Natural killer cell treated with Interleukin-12 subunit alpha and Interleukin-12 subunit beta and Interleukin-15 and Interleukin-18, amount 100 ng/mL, for 72 hours (primary cell): Measurements from ENCODE around the gene CCDC158. TPM values are rescaled to one million over a fixed set of nuclear protein-coding genes. Genes with fewer than 3 reads are reported as not detected.
"Not testable (repeated sequence)": the region's sequence is repeated elsewhere in the genome, so short reads cannot be mapped to it uniquely, and the experiment has no call there.

Experiments
- ATAC-seq, 2 donors: fragments of 150-1000 bp; cut with Tn5 transposase in 1 of 2; sonication (Bioruptor Pico), chemical (Tn5 transposase) in 1 of 2; 2 replicates each; pipeline ENCODE4 v1.10.0; 2021
- DNase-seq: peaks from one replicate; pipeline ENCODE4 v3.0.0; 2022; ENCODE audit warnings: low spot score
- H3K27ac Mint-ChIP-seq, 2 donors: 1 replicate in 1 of 2; 2 replicates in 1 of 2; pipeline ENCODE4 v1.8.0; 2022; ENCODE audit warnings: mixed read lengths in 2 of 2, mild to moderate bottlenecking in 1 of 2, moderate library complexity in 1 of 2
- H3K27me3 Mint-ChIP-seq, 2 donors: 1 replicate in 1 of 2; 2 replicates in 1 of 2; pipeline ENCODE4 v1.8.0; 2022; ENCODE audit warnings: mixed read lengths in 2 of 2
- H3K36me3 Mint-ChIP-seq: one replicate; pipeline ENCODE4 v1.8.0; 2022; ENCODE audit warnings: mixed read lengths
- H3K4me1 Mint-ChIP-seq, 2 donors: 1 replicate in 1 of 2; 2 replicates in 1 of 2; pipeline ENCODE4 v1.8.0; 2022; ENCODE audit warnings: low read depth in 2 of 2, mixed read lengths in 2 of 2, mild to moderate bottlenecking in 1 of 2
- H3K4me3 Mint-ChIP-seq: one replicate; pipeline ENCODE4 v1.8.0; 2022; ENCODE audit warnings: mixed read lengths
- H3K9me3 Mint-ChIP-seq: 2 replicates; pipeline ENCODE4 v1.8.0; 2022; ENCODE audit warnings: mixed read lengths
- total RNA-seq, 2 donors: library from RNA; stranded (reverse); gene quantifications; one replicate each; pipeline ENCODE4 v1.2.3, GENCODE V29; 2022

The CCDC158 gene
- total RNA-seq, 2 donors from 2014 or later, result not detected

- DNase-seq (no peak), ATAC-seq (no peak)
- Mint-ChIP-seq H3K27me3 (no peaks in the 10 kb centered on the region), H3K9me3 (no peaks in the 10 kb centered on the region), H3K4me1 (peaks cover 22 to 25% of the 10 kb centered on the region in 2 donors), H3K27ac (no peak overlapping the region), H3K36me3 (no peaks in the 10 kb centered on the region), H3K4me3 (no peak overlapping the region)
Observed at GRCh38 chr4:76445911-76446310, 25.0 kb upstream of the CCDC158 start.

GRCh38 chr4:76443376-76443775 lies 22.4 kb upstream of the CCDC158 start:
- ATAC-seq (no peak), DNase-seq (no peak)
- no peak overlapping the region for H3K4me3 Mint-ChIP-seq
- H3K9me3 Mint-ChIP-seq, result no peaks in the 10 kb centered on the region
- peaks cover 0 to 8% of the 10 kb centered on the region in 2 donors for H3K4me1 Mint-ChIP-seq
- H3K27me3 Mint-ChIP-seq, result peaks cover 7 to 13% of the 10 kb centered on the region in 2 donors
- H3K27ac Mint-ChIP-seq, result no peak overlapping the region
- H3K36me3 Mint-ChIP-seq, result no peaks in the 10 kb centered on the region

GRCh38 chr4:76442807-76443206 lies 21.9 kb upstream of the CCDC158 start:
- Mint-ChIP-seq H3K9me3 (no peaks in the 10 kb centered on the region), H3K4me3 (no peak overlapping the region)

GRCh38 chr4:76441881-76442280 lies 20.9 kb upstream of the CCDC158 start:
- no peaks in the 10 kb centered on the region for H3K36me3 Mint-ChIP-seq
- H3K4me1 Mint-ChIP-seq, result peaks cover 0 to 6% of the 10 kb centered on the region in 2 donors
- peaks cover 10 to 16% of the 10 kb centered on the region in 2 donors for H3K27me3 Mint-ChIP-seq
- H3K27ac Mint-ChIP-seq, result no peak overlapping the region
- DNase-seq (no peak), ATAC-seq (no peak)
- no peaks in the 10 kb centered on the region for H3K9me3 Mint-ChIP-seq
- H3K4me3 Mint-ChIP-seq, result no peak overlapping the region

More at GRCh38 chr4:76442807-76443206, 21.9 kb upstream of the CCDC158 start:
- peaks cover 9 to 16% of the 10 kb centered on the region in 2 donors for H3K27me3 Mint-ChIP-seq
- peaks cover 0 to 6% of the 10 kb centered on the region in 2 donors for H3K4me1 Mint-ChIP-seq
- DNase-seq (no peak), ATAC-seq (no peak)
- no peaks in the 10 kb centered on the region for H3K36me3 Mint-ChIP-seq
- H3K27ac Mint-ChIP-seq, result no peak overlapping the region

- DNase-seq (no peak), ATAC-seq (no peak)
- Mint-ChIP-seq H3K36me3 (no peaks in the 10 kb centered on the region), H3K9me3 (no peaks in the 10 kb centered on the region), H3K27me3 (peaks cover 21 to 28% of the 10 kb centered on the region in 2 donors), H3K4me1 (no peaks in the 10 kb centered on the region), H3K4me3 (no peak overlapping the region), H3K27ac (no peak overlapping the region)
Observed at GRCh38 chr4:76439491-76439890, 18.6 kb upstream of the CCDC158 start.

GRCh38 chr4:76435528-76436319 lies 14.8 kb upstream of the CCDC158 start:
- DNase-seq, result no peak
- Mint-ChIP-seq H3K27ac (no peak overlapping the region), H3K27me3 (peaks cover 21 to 28% of the 10 kb centered on the region in 2 donors), H3K4me1 (no peaks in the 10 kb centered on the region), H3K9me3 (no peaks in the 10 kb centered on the region), H3K36me3 (no peaks in the 10 kb centered on the region), H3K4me3 (no peak overlapping the region)
- no peak for ATAC-seq

GRCh38 chr4:76434901-76435527 lies 14.1 kb upstream of the CCDC158 start, which contains the start of gene SHROOM3:
TSS of gene SHROOM3 (plus strand) at chr4:76435229. CDS start at chr4:76436053, 824 bp downstream.
- H3K36me3 Mint-ChIP-seq, result no peaks in the 10 kb centered on the region
- H3K27me3 Mint-ChIP-seq, result peaks cover 21 to 28% of the 10 kb centered on the region in 2 donors
- no peak within 1 kb of the TSS for H3K27ac Mint-ChIP-seq
- DNase-seq (no peak), ATAC-seq (no peak)
- H3K4me1 Mint-ChIP-seq, result no peaks in the 10 kb centered on the region
- H3K9me3 Mint-ChIP-seq, result no peaks in the 10 kb centered on the region
- no peak within 1 kb of the TSS for H3K4me3 Mint-ChIP-seq

GRCh38 chr4:76430519-76431388 lies 9.8 kb upstream of the CCDC158 start:
- Mint-ChIP-seq H3K27me3 (peaks cover 11 to 18% of the 10 kb centered on the region in 2 donors), H3K27ac (no peak overlapping the region), H3K9me3 (no peaks in the 10 kb centered on the region), H3K4me3 (no peak overlapping the region), H3K36me3 (no peaks in the 10 kb centered on the region), H3K4me1 (no peaks in the 10 kb centered on the region)
- ATAC-seq, result no peak
- DNase-seq, result no peak

GRCh38 chr4:76429636-76430035 lies 8.7 kb upstream of the CCDC158 start:
- no peak overlapping the region for H3K27ac Mint-ChIP-seq
- H3K4me3 Mint-ChIP-seq, result no peak overlapping the region
- peaks cover 2 to 12% of the 10 kb centered on the region in 2 donors for H3K27me3 Mint-ChIP-seq
- H3K36me3 Mint-ChIP-seq, result no peaks in the 10 kb centered on the region
- H3K4me1 Mint-ChIP-seq, result no peaks in the 10 kb centered on the region
- no peaks in the 10 kb centered on the region for H3K9me3 Mint-ChIP-seq
- no peak for DNase-seq
- no peak for ATAC-seq

- Mint-ChIP-seq H3K9me3 (no peaks in the 10 kb centered on the region), H3K27ac (no peak overlapping the region), H3K36me3 (no peaks in the 10 kb centered on the region), H3K4me3 (no peak overlapping the region), H3K4me1 (peaks cover 0 to 3% of the 10 kb centered on the region in 2 donors), H3K27me3 (peaks cover 5 to 12% of the 10 kb centered on the region in 2 donors)
- ATAC-seq, result no peak
- no peak for DNase-seq
Observed at GRCh38 chr4:76426272-76426671, 5.3 kb upstream of the CCDC158 start.

- H3K36me3 Mint-ChIP-seq, H3K9me3 Mint-ChIP-seq, DNase-seq, ATAC-seq, H3K4me1 Mint-ChIP-seq, H3K27ac Mint-ChIP-seq, H3K4me3 Mint-ChIP-seq: not testable (repeated sequence)
- H3K27me3 Mint-ChIP-seq, result peaks cover 12 to 14% of the 10 kb centered on the region in 2 donors
Observed at GRCh38 chr4:76423159-76423558, 2.2 kb upstream of the CCDC158 start.

- no peaks in the 10 kb centered on the region for H3K9me3 Mint-ChIP-seq
- H3K4me1 Mint-ChIP-seq, result peaks cover 0 to 10% of the 10 kb centered on the region in 2 donors
- no peak overlapping the region for H3K27ac Mint-ChIP-seq
- peaks cover under 1 to 17% of the 10 kb centered on the region in 2 donors for H3K27me3 Mint-ChIP-seq
- no peaks in the 10 kb centered on the region for H3K36me3 Mint-ChIP-seq
- no peak for DNase-seq
- ATAC-seq, result no peak
- peak overlapping the region; percentile 33 for H3K4me3 Mint-ChIP-seq
Observed at GRCh38 chr4:76420188-76420761, 666 bp downstream of the CCDC158 start.

- Mint-ChIP-seq H3K9me3 (no peaks in the 10 kb centered on the region), H3K27ac (no peak overlapping the region), H3K4me1 (peaks cover 0 to 4% of the 10 kb centered on the region in 2 donors), H3K27me3 (peaks cover 12 to 14% of the 10 kb centered on the region in 2 donors), H3K4me3 (no peak overlapping the region), H3K36me3 (no peaks in the 10 kb centered on the region)
- no peak for DNase-seq
- ATAC-seq, result no peak
Observed at GRCh38 chr4:76410636-76411035, 10.3 kb downstream of the CCDC158 start.
